Activated CD4-positive, alpha-beta T cell treated with anti-CD3 and anti-CD28 coated beads, Interleukin-2, Interleukin-4, amounts not matched to agents 100 ng/mL and 50 ng/mL, durations not matched to agents 16 hours and 8 hours (primary cell): Measurements from ENCODE around the gene SLC18A3.
A peak's percentile ranks its signal among the peaks of the same experiment; 100 is the strongest.

Experiments
- DNase-seq: peaks from one replicate; pipeline ENCODE4 v3.0.0-alpha.2; 2020; ENCODE audit warnings: low spot score

The SLC18A3 gene

GRCh38 chr10:49611816-49612512 is 1.9 kb downstream of the SLC18A3 start:
- no peak for DNase-seq

- peak; percentile 8 for DNase-seq
Measured at GRCh38 chr10:49612513-49613164, 2.5 kb downstream of the SLC18A3 start.

- no peak for DNase-seq
Measured at GRCh38 chr10:49613165-49613881, 3.2 kb downstream of the SLC18A3 start.

- no peak for DNase-seq
Measured at GRCh38 chr10:49613882-49614241, 3.8 kb downstream of the SLC18A3 start, which contains the start of gene CHAT. Gene CHAT (plus strand): TSS chr10:49614037. CDS start chr10:49614190, 153 bp downstream.

GRCh38 chr10:49614242-49615198 is 4.4 kb downstream of the SLC18A3 start:
- DNase-seq = no peak

GRCh38 chr10:49615213-49615612 is 5.1 kb downstream of the SLC18A3 start:
- DNase-seq = no peak

GRCh38 chr10:49615721-49616120 is 5.6 kb downstream of the SLC18A3 start:
- DNase-seq = no peak

- DNase-seq = no peak
Measured at GRCh38 chr10:49616421-49617101, 6.5 kb downstream of the SLC18A3 start.

- no peak for DNase-seq
Measured at GRCh38 chr10:49617121-49618020, 7.3 kb downstream of the SLC18A3 start.

- no peak for DNase-seq
Measured at GRCh38 chr10:49618821-49619220, 8.7 kb downstream of the SLC18A3 start.

- no peak for DNase-seq
Measured at GRCh38 chr10:49619613-49620012, 9.5 kb downstream of the SLC18A3 start.

GRCh38 chr10:49620286-49620810 is 10.2 kb downstream of the SLC18A3 start:
- no peak for DNase-seq

GRCh38 chr10:49620841-49621378 is 10.8 kb downstream of the SLC18A3 start:
- no peak for DNase-seq

- no peak for DNase-seq
Measured at GRCh38 chr10:49621561-49621960, 11.5 kb downstream of the SLC18A3 start.

- DNase-seq = no peak
Measured at GRCh38 chr10:49622426-49623425, 12.6 kb downstream of the SLC18A3 start.

GRCh38 chr10:49624629-49625028 is 14.5 kb downstream of the SLC18A3 start:
- no peak for DNase-seq

- DNase-seq = no peak
Measured at GRCh38 chr10:49625411-49625810, 15.3 kb downstream of the SLC18A3 start.

- no peak for DNase-seq
Measured at GRCh38 chr10:49627038-49627437, 16.9 kb downstream of the SLC18A3 start.
